Hepatocyte (in vitro differentiated cells): ENCODE measurements around the gene PI4K2A. TPM values are rescaled to one million over a fixed set of nuclear protein-coding genes. Genes with fewer than 3 reads are reported as not detected.

Experiments used
- DNase-seq: peaks from one replicate; pipeline ENCODE4 v3.0.0-alpha.2; 2016; ENCODE audit warnings: low spot score
- H2AFZ ChIP-seq: fragments of 200-600 bp; sonication (generic); 2 replicates; pipeline ENCODE4 v1.6.0; 2016; ENCODE audit warnings: antibody characterized with exemption, mild to moderate bottlenecking
- H3K27ac ChIP-seq: fragments of 200-600 bp; sonication (generic); 2 replicates; pipeline ENCODE4 v1.5.1; 2016; ENCODE audit warnings: mild to moderate bottlenecking
- H3K27me3 ChIP-seq: fragments of 200-600 bp; sonication (generic); 2 replicates; pipeline ENCODE4 v1.6.1; 2016
- H3K36me3 ChIP-seq: fragments of 200-600 bp; sonication (generic); replicated peaks from 2 replicates; pipeline ENCODE4 v1.5.1; 2016; ENCODE audit warnings: low read depth; ENCODE audit not compliant: insufficient read depth
- H3K4me1 ChIP-seq: fragments of 200-600 bp; sonication (generic); 2 replicates; pipeline ENCODE4 v1.5.1; 2016; ENCODE audit warnings: mild to moderate bottlenecking, moderate library complexity; ENCODE audit not compliant: insufficient read depth
- H3K4me2 ChIP-seq: fragments of 200-600 bp; sonication (generic); 2 replicates; pipeline ENCODE4 v1.6.0; 2016
- H3K4me3 ChIP-seq: fragments of 200-600 bp; sonication (generic); 2 replicates; pipeline ENCODE4 v1.5.1; 2016; ENCODE audit warnings: mild to moderate bottlenecking
- H3K79me2 ChIP-seq: fragments of 200-600 bp; sonication (generic); 2 replicates; pipeline ENCODE4 v1.6.0; 2017; ENCODE audit warnings: mild to moderate bottlenecking
- H3K9me2 ChIP-seq: fragments of 200-600 bp; sonication (generic); replicated peaks from 2 replicates; pipeline ENCODE4 v1.6.0; 2017; ENCODE audit warnings: mild to moderate bottlenecking; ENCODE audit not compliant: insufficient read depth
- H3K9me3 ChIP-seq: fragments of 200-600 bp; sonication (generic); 2 replicates; pipeline ENCODE4 v1.5.1; 2016; ENCODE audit warnings: low read depth, mild to moderate bottlenecking
- H4K20me1 ChIP-seq: fragments of 200-600 bp; sonication (generic); 2 replicates; pipeline ENCODE4 v1.6.0; 2016; ENCODE audit warnings: mild to moderate bottlenecking; ENCODE audit not compliant: insufficient read depth, poor library complexity, severe bottlenecking
- EZH2 ChIP-seq: fragments of 200-600 bp; sonication (generic); IDR thresholded peaks from 2 replicates; pipeline ENCODE4 v1.6.1; 2016; ENCODE audit warnings: antibody characterized with exemption, mild to moderate bottlenecking, borderline replicate concordance
- EZH2phosphoT487 ChIP-seq: fragments of 200-600 bp; sonication (generic); IDR thresholded peaks from one replicate; pipeline ENCODE4 v1.6.1; 2018; ENCODE audit warnings: antibody characterized with exemption, mild to moderate bottlenecking, low read depth, moderate library complexity; ENCODE audit not compliant: unreplicated experiment, severe bottlenecking
- WGBS: methylation state at CpG from one replicate; pipeline ENCODE4 v1.1.6; 2016; ENCODE audit warnings: low lambda C conversion rate; ENCODE audit errors: missing lambda C conversion rate; 5-methylcytosine and 5-hydroxymethylcytosine counted together
- polyA plus RNA-seq: library from polyadenylated mRNA; unstranded; fragments of >200 nt; fragmentation: Nextera tagmentation; extraction: Ambion mirVana; gene quantifications from 2 replicates; pipeline ENCODE4 v1.2.1, GENCODE V29; 2016
- total RNA-seq: library from RNA; depleted of rRNA; stranded (reverse); fragments of >200 nt; gene quantifications from 2 replicates; pipeline ENCODE4 v1.2.3, GENCODE V29; 2014
- TF ChIP-seq, protein P1 (sequence below): fragments of 200-600 bp; sonication (generic); IDR thresholded peaks from 2 replicates; pipeline ENCODE4 v1.5.1; 2016; ENCODE audit warnings: antibody characterized with exemption, mild to moderate bottlenecking; ENCODE audit not compliant: poor library complexity

PI4K2A gene
- total and polyA plus RNA-seq, 2 experiments from 2014 or later: 22.4 to 25.9 TPM

GRCh38 chr10:97596101-97597082, 44.1 kb upstream of the PI4K2A start:
- no peaks in the 10 kb centered on the region for H4K20me1 ChIP-seq
- no peaks in the 10 kb centered on the region for H3K9me3 ChIP-seq
- H2AFZ ChIP-seq: no peak overlapping the region
- no peaks in the 10 kb centered on the region for H3K27me3 ChIP-seq
- no peaks in the 10 kb centered on the region for H3K79me2 ChIP-seq
- DNase-seq: peak; percentile 61
- no peaks in the 10 kb centered on the region for H3K9me2 ChIP-seq
- no peaks in the 10 kb centered on the region for H3K4me1 ChIP-seq
- peak overlapping the region; percentile 64 for H3K27ac ChIP-seq
- no peaks in the 10 kb centered on the region for H3K36me3 ChIP-seq
- H3K4me2 ChIP-seq: no peak overlapping the region
- 76% methylated on average over 10 of the region's 10 CpGs for WGBS
- TF ChIP-seq, protein P1, sequence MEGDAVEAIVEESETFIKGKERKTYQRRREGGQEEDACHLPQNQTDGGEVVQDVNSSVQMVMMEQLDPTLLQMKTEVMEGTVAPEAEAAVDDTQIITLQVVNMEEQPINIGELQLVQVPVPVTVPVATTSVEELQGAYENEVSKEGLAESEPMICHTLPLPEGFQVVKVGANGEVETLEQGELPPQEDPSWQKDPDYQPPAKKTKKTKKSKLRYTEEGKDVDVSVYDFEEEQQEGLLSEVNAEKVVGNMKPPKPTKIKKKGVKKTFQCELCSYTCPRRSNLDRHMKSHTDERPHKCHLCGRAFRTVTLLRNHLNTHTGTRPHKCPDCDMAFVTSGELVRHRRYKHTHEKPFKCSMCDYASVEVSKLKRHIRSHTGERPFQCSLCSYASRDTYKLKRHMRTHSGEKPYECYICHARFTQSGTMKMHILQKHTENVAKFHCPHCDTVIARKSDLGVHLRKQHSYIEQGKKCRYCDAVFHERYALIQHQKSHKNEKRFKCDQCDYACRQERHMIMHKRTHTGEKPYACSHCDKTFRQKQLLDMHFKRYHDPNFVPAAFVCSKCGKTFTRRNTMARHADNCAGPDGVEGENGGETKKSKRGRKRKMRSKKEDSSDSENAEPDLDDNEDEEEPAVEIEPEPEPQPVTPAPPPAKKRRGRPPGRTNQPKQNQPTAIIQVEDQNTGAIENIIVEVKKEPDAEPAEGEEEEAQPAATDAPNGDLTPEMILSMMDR: no peak
- TF ChIP-seq EZH2phosphoT487 (no peak), EZH2 (no peak)
- H3K4me3 ChIP-seq: no peak overlapping the region

DNA sequence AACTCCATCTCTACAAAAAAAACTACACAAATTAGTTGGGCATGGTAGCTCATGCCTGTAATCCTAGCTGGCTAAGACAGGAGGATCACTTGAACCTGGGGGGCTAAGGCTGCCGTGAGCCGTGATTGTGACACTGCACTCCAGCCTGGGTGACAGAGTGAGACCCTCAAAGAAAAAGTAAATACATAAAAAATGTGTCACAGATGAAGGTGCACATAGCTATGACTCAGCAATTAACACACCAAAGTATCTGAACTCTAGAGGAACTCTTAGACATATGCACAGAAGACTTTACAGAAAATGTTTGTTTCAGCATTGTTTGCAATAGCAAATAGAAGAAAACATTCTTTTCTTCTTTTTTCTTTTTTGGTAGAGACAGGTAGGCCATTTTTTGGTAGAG, 42.7 kb upstream of the PI4K2A start:
- Histone ChIP-seq H2AFZ (no peak overlapping the region), H3K4me2 (no peak overlapping the region), H3K4me3 (no peak overlapping the region), H3K36me3 (no peaks in the 10 kb centered on the region), H3K79me2 (no peaks in the 10 kb centered on the region), H3K9me3 (no peaks in the 10 kb centered on the region), H3K27me3 (no peaks in the 10 kb centered on the region), H3K9me2 (no peaks in the 10 kb centered on the region), H3K4me1 (no peaks in the 10 kb centered on the region), H3K27ac (no peak overlapping the region), H4K20me1 (no peaks in the 10 kb centered on the region)
- 83% methylated on average over 2 of the region's 2 CpGs for WGBS
- DNase-seq: no peak
- TF ChIP-seq, protein P1: no peak
- no peak for TF ChIP-seq EZH2
- no peak for TF ChIP-seq EZH2phosphoT487

DNA sequence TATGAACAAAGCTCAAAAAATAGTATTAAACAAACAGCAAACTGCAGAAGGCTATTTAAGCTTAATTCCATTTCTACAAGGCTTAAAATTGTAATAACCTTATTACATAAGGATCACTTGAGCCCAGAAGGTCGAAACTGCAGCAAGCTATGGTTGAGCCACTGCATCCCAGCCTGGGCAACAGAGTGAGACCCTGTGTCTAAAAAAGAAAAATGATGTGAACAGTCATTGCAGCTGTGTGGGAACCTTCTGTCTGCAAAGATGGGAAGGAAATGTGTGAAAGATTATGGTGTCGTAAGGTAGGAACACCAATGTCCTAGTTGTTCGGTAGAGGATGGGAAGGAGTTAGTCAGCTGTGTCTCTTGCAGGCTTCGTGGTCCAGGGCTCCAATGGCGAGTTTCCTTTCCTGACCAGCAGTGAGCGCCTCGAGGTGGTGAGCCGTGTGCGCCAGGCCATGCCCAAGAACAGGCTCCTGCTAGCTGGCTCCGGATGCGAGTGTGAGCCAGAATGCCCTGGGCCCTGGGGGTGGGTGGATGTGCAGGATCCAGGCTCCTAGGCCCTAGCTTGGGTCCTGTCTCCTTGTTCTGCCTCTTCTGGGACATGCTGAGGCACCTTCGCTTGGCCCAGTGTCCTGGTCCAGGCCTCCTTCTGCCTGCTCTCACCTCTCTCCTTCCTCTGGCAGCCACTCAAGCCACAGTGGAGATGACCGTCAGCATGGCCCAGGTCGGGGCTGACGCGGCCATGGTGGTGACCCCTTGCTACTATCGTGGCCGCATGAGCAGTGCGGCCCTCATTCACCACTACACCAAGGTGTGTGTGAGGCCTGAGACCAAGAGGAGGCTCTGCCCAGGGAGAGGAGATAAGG, 41.8 kb upstream of the PI4K2A start:
- no peaks in the 10 kb centered on the region for H3K4me1 ChIP-seq
- no peaks in the 10 kb centered on the region for H3K9me2 ChIP-seq
- H3K36me3 ChIP-seq: no peaks in the 10 kb centered on the region
- no peak overlapping the region for H3K27ac ChIP-seq
- no peaks in the 10 kb centered on the region for H3K9me3 ChIP-seq
- no peaks in the 10 kb centered on the region for H3K27me3 ChIP-seq
- H3K4me2 ChIP-seq: no peak overlapping the region
- no peak overlapping the region for H3K4me3 ChIP-seq
- H2AFZ ChIP-seq: no peak overlapping the region
- H3K79me2 ChIP-seq: no peaks in the 10 kb centered on the region
- TF ChIP-seq, protein P1: no peak
- TF ChIP-seq EZH2phosphoT487: no peak
- TF ChIP-seq EZH2: no peak
- 96% methylated on average over 19 of the region's 19 CpGs for WGBS
- DNase-seq: no peak
- no peaks in the 10 kb centered on the region for H4K20me1 ChIP-seq
